ENCODE results near the gene MIPOL1. TPM values are rescaled to one million over a fixed set of nuclear protein-coding genes. Genes with fewer than 3 reads are reported as not detected.

MIPOL1 gene
- total and polyA plus RNA-seq, 2 experiments from 2014 or later, result 16.6 to 24.8 TPM

- Histone ChIP-seq H3K4me2 (no peak overlapping the region), H4K20me1 (replicated peaks; ENCODE audit: insufficient read depth) (no peaks in the 10 kb centered on the region), H3K36me3 (ENCODE audit: insufficient read depth) (no peaks in the 10 kb centered on the region), H3K9me2 (ENCODE audit: insufficient read depth) (no peaks in the 10 kb centered on the region), H3K4me3 (no peak overlapping the region), H3K27me3 (ENCODE audit: insufficient read depth) (no peaks in the 10 kb centered on the region), H3K4me1 (ENCODE audit: insufficient read depth) (peaks cover 12% of the 10 kb centered on the region; the same call in 1 of the 2 replicates), H2AFZ (no peak overlapping the region), H3K27ac (ENCODE audit: low read depth) (no peak overlapping the region), H3K79me2 (replicated peaks; ENCODE audit: insufficient read depth) (no peaks in the 10 kb centered on the region), H3F3A (replicated peaks; ENCODE audit: low read depth) (no peaks in the 10 kb centered on the region)
- Mint-ChIP-seq H3K27ac (no peak overlapping the region; the same call in 1 of the 2 replicates), H3K36me3 (ENCODE audit: low read depth) (peaks cover 16% of the 10 kb centered on the region), H3K27me3 (ENCODE audit: insufficient read depth, low read depth, poor library complexity) (peaks cover 2% of the 10 kb centered on the region), H3K4me3 (no peak overlapping the region), H3K9me3 (peaks cover 5% of the 10 kb centered on the region; the same call in 2 of the 3 replicates), H3K4me1 (peaks cover 14% of the 10 kb centered on the region)
- ATAC-seq (no peak), DNase-seq (ENCODE audit: low spot score) (no peak)
- no peak for TF ChIP-seq STAT1 (IDR thresholded peaks at IDR 0.05; ENCODE audit: unreplicated experiment)
- no peak for TF ChIP-seq EZH2 (IDR thresholded peaks at IDR 0.05; ENCODE audit: low read depth, unreplicated experiment)
- TF ChIP-seq, protein P1, sequence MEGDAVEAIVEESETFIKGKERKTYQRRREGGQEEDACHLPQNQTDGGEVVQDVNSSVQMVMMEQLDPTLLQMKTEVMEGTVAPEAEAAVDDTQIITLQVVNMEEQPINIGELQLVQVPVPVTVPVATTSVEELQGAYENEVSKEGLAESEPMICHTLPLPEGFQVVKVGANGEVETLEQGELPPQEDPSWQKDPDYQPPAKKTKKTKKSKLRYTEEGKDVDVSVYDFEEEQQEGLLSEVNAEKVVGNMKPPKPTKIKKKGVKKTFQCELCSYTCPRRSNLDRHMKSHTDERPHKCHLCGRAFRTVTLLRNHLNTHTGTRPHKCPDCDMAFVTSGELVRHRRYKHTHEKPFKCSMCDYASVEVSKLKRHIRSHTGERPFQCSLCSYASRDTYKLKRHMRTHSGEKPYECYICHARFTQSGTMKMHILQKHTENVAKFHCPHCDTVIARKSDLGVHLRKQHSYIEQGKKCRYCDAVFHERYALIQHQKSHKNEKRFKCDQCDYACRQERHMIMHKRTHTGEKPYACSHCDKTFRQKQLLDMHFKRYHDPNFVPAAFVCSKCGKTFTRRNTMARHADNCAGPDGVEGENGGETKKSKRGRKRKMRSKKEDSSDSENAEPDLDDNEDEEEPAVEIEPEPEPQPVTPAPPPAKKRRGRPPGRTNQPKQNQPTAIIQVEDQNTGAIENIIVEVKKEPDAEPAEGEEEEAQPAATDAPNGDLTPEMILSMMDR (conservative IDR thresholded peaks at IDR 0.05; ENCODE audit: low read depth in 2 of 2), result no peak
- TF ChIP-seq POLR2AphosphoS5 (IDR thresholded peaks at IDR 0.05; ENCODE audit: low read depth), result no peak
Measured at GRCh38 chr14:37436519-37436918, 238.8 kb downstream of the MIPOL1 start.

DNA sequence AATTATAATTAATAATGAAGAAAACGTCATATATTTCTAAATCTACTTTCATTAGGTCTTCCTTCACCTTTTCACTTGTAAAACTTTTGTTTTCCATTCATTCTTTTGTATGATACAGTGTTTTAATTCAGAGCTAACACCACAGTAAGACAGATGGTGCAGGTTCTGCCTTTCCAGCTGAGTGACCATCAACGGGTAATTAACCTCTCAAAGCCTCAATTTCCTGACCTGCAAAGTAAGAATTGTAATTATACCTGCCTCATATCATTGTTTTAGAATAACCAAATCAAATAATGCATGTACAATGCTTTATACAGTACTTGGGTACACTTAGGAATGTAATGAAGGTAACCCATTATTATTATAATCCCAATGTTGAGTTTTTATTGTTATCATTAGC, 239.8 kb downstream of the MIPOL1 start:
- no peaks in the 10 kb centered on the region for H4K20me1 ChIP-seq (replicated peaks; ENCODE audit: insufficient read depth)
- peaks cover 12% of the 10 kb centered on the region; the same call in 1 of the 2 replicates for H3K4me1 ChIP-seq (ENCODE audit: insufficient read depth)
- H3K27me3 Mint-ChIP-seq (ENCODE audit: insufficient read depth, low read depth, poor library complexity), result peaks cover 2% of the 10 kb centered on the region
- H3K4me1 Mint-ChIP-seq, result peaks cover 14% of the 10 kb centered on the region
- H3K27ac ChIP-seq (ENCODE audit: low read depth), result no peak overlapping the region
- H3K27me3 ChIP-seq (ENCODE audit: insufficient read depth), result no peaks in the 10 kb centered on the region
- H3K4me3 Mint-ChIP-seq, result no peak overlapping the region
- no peaks in the 10 kb centered on the region for H3F3A ChIP-seq (replicated peaks; ENCODE audit: low read depth)
- no peak overlapping the region for H3K4me3 ChIP-seq
- peak overlapping the region; percentile 14 for H3K4me2 ChIP-seq
- H3K36me3 ChIP-seq (ENCODE audit: insufficient read depth), result no peaks in the 10 kb centered on the region
- H3K27ac Mint-ChIP-seq, result peak overlapping the region; percentile 74; the same call in 1 of the 2 replicates
- peaks cover 16% of the 10 kb centered on the region for H3K36me3 Mint-ChIP-seq (ENCODE audit: low read depth)
- peaks cover 5% of the 10 kb centered on the region; the same call in 2 of the 3 replicates for H3K9me3 Mint-ChIP-seq
- no peaks in the 10 kb centered on the region for H3K9me2 ChIP-seq (ENCODE audit: insufficient read depth)
- ATAC-seq (no peak), DNase-seq (ENCODE audit: low spot score) (no peak)
- no peaks in the 10 kb centered on the region for H3K79me2 ChIP-seq (replicated peaks; ENCODE audit: insufficient read depth)
- no peak overlapping the region for H2AFZ ChIP-seq
- TF ChIP-seq, protein P2, sequence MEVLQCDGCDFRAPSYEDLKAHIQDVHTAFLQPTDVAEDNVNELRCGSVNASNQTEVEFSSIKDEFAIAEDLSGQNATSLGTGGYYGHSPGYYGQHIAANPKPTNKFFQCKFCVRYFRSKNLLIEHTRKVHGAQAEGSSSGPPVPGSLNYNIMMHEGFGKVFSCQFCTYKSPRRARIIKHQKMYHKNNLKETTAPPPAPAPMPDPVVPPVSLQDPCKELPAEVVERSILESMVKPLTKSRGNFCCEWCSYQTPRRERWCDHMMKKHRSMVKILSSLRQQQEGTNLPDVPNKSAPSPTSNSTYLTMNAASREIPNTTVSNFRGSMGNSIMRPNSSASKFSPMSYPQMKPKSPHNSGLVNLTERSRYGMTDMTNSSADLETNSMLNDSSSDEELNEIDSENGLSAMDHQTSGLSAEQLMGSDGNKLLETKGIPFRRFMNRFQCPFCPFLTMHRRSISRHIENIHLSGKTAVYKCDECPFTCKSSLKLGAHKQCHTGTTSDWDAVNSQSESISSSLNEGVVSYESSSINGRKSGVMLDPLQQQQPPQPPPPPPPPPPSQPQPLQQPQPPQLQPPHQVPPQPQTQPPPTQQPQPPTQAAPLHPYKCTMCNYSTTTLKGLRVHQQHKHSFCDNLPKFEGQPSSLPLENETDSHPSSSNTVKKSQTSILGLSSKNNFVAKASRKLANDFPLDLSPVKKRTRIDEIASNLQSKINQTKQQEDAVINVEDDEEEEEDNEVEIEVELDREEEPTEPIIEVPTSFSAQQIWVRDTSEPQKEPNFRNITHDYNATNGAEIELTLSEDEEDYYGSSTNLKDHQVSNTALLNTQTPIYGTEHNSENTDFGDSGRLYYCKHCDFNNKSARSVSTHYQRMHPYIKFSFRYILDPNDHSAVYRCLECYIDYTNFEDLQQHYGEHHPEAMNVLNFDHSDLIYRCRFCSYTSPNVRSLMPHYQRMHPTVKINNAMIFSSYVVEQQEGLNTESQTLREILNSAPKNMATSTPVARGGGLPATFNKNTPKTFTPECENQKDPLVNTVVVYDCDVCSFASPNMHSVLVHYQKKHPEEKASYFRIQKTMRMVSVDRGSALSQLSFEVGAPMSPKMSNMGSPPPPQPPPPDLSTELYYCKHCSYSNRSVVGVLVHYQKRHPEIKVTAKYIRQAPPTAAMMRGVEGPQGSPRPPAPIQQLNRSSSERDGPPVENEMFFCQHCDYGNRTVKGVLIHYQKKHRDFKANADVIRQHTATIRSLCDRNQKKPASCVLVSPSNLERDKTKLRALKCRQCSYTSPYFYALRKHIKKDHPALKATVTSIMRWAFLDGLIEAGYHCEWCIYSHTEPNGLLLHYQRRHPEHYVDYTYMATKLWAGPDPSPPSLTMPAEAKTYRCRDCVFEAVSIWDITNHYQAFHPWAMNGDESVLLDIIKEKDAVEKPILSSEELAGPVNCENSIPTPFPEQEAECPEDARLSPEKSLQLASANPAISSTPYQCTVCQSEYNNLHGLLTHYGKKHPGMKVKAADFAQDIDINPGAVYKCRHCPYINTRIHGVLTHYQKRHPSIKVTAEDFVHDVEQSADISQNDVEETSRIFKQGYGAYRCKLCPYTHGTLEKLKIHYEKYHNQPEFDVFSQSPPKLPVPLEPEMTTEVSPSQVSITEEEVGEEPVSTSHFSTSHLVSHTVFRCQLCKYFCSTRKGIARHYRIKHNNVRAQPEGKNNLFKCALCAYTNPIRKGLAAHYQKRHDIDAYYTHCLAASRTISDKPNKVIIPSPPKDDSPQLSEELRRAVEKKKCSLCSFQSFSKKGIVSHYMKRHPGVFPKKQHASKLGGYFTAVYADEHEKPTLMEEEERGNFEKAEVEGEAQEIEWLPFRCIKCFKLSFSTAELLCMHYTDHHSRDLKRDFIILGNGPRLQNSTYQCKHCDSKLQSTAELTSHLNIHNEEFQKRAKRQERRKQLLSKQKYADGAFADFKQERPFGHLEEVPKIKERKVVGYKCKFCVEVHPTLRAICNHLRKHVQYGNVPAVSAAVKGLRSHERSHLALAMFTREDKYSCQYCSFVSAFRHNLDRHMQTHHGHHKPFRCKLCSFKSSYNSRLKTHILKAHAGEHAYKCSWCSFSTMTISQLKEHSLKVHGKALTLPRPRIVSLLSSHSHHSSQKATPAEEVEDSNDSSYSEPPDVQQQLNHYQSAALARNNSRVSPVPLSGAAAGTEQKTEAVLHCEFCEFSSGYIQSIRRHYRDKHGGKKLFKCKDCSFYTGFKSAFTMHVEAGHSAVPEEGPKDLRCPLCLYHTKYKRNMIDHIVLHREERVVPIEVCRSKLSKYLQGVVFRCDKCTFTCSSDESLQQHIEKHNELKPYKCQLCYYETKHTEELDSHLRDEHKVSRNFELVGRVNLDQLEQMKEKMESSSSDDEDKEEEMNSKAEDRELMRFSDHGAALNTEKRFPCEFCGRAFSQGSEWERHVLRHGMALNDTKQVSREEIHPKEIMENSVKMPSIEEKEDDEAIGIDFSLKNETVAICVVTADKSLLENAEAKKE (CRISPR knock-in tag; IDR thresholded peaks at IDR 0.05), result no peak
- TF ChIP-seq, protein P1 (conservative IDR thresholded peaks at IDR 0.05; ENCODE audit: low read depth in 2 of 2), result no peak
- TF ChIP-seq ZNF331 (CRISPR knock-in tag; IDR thresholded peaks at IDR 0.05; ENCODE audit: low read depth), result no peak
- TF ChIP-seq, protein P3, sequence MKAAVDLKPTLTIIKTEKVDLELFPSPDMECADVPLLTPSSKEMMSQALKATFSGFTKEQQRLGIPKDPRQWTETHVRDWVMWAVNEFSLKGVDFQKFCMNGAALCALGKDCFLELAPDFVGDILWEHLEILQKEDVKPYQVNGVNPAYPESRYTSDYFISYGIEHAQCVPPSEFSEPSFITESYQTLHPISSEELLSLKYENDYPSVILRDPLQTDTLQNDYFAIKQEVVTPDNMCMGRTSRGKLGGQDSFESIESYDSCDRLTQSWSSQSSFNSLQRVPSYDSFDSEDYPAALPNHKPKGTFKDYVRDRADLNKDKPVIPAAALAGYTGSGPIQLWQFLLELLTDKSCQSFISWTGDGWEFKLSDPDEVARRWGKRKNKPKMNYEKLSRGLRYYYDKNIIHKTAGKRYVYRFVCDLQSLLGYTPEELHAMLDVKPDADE (IDR thresholded peaks at IDR 0.05), result no peak
- no peak for TF ChIP-seq STAT1 (IDR thresholded peaks at IDR 0.05; ENCODE audit: unreplicated experiment)
- TF ChIP-seq NANOG (IDR thresholded peaks at IDR 0.05; ENCODE audit: borderline replicate concordance), result no peak
- TF ChIP-seq POLR2AphosphoS5 (IDR thresholded peaks at IDR 0.05; ENCODE audit: low read depth), result no peak
- no peak for TF ChIP-seq CREB1 (CRISPR knock-in tag; IDR thresholded peaks at IDR 0.05; ENCODE audit: low read depth)
- TF ChIP-seq JUNB (IDR thresholded peaks at IDR 0.05; ENCODE audit: unreplicated experiment), result no peak
- no peak for TF ChIP-seq EZH2 (IDR thresholded peaks at IDR 0.05; ENCODE audit: low read depth, unreplicated experiment)

Data from GM23338 (cell line).